ENCODE results near the gene HRH1. TPM values are rescaled to one million over a fixed set of nuclear protein-coding genes. Genes with fewer than 3 reads are reported as not detected.

Gene HRH1
- total RNA-seq, 4 donors from 2014 or later, result 2.0 to 9.7 (median 8.0) TPM

GRCh38 chr3:11167590-11167989, 13.3 kb downstream of the HRH1 start:
- peaks cover 0 to 4% (median 0%) of the 10 kb centered on the region in 4 donors for H3K4me1 ChIP-seq
- no peaks in the 10 kb centered on the region for H3K27me3 ChIP-seq
- no peaks in the 10 kb centered on the region for H3K9me3 ChIP-seq
- intact Hi-C loops (cut with DNase I; ENCODE audit: low total_unique reads) (no loop called here), in situ Hi-C loops (cut with MboI; ENCODE audit: low pct_ligation_motif_present in 1 of 4, low pct_unique_long_range_greater_than_20kb in 1 of 4, low sequenced_read_pairs in 3 of 4) (no loop called here)
- H3K27ac ChIP-seq, result no peak overlapping the region
- H3K4me3 ChIP-seq, result no peak overlapping the region
- H3K36me3 ChIP-seq, result no peaks in the 10 kb centered on the region
- TF ChIP-seq CTCF (IDR thresholded peaks at IDR 0.05), result no peak
- no peak for TF ChIP-seq POLR2AphosphoS5 (IDR thresholded peaks at IDR 0.05)
- no peak for TF ChIP-seq POLR2A (IDR thresholded peaks at IDR 0.05)
- no peak for TF ChIP-seq EP300 (IDR thresholded peaks at IDR 0.05; ENCODE audit: low read depth)
- DNase-seq, result no peak
- whole genome bisulfite sequencing, 2 donors (ENCODE audit: low coverage in 1 of 2), result 97% methylated on average over 3 of the region's 3 CpGs; no CpG with 5 or more reads in 1 of the 2 donors

GRCh38 chr3:11168406-11168805, 14.1 kb downstream of the HRH1 start:
- WGBS, 2 donors (ENCODE audit: low coverage in 1 of 2), result 97% methylated on average over 13 of the region's 13 CpGs; no CpG with 5 or more reads in 1 of the 2 donors
- in situ Hi-C loops (cut with MboI; ENCODE audit: low pct_ligation_motif_present in 1 of 4, low pct_unique_long_range_greater_than_20kb in 1 of 4, low sequenced_read_pairs in 3 of 4), result no loop called here

GRCh38 chr3:11168881-11169805, 14.8 kb downstream of the HRH1 start:
- no peak for DNase-seq
- in situ Hi-C loops (cut with MboI; ENCODE audit: low pct_ligation_motif_present in 1 of 4, low pct_unique_long_range_greater_than_20kb in 1 of 4, low sequenced_read_pairs in 3 of 4), result no loop called here
- no peak overlapping the region for H3K27ac ChIP-seq
- H3K4me3 ChIP-seq, result no peak overlapping the region
- no peaks in the 10 kb centered on the region for H3K27me3 ChIP-seq
- TF ChIP-seq POLR2A (IDR thresholded peaks at IDR 0.05) (no peak), EP300 (IDR thresholded peaks at IDR 0.05; ENCODE audit: low read depth) (no peak), POLR2AphosphoS5 (IDR thresholded peaks at IDR 0.05) (no peak), CTCF (IDR thresholded peaks at IDR 0.05) (no peak)
- H3K4me1 ChIP-seq, result peaks cover 0 to 4% (median 0%) of the 10 kb centered on the region in 4 donors
- 77 to 100% methylated on average over 1 to 13 of the region's 13 CpGs for WGBS, 2 donors (ENCODE audit: low coverage in 1 of 2)
- no peaks in the 10 kb centered on the region for H3K36me3 ChIP-seq
- intact Hi-C loops (cut with DNase I; ENCODE audit: low total_unique reads), result no loop called here
- no peaks in the 10 kb centered on the region for H3K9me3 ChIP-seq

More at GRCh38 chr3:11168406-11168805, 14.1 kb downstream of the HRH1 start:
- DNase-seq, result no peak
- Histone ChIP-seq H3K27ac (no peak overlapping the region), H3K27me3 (no peaks in the 10 kb centered on the region), H3K9me3 (no peaks in the 10 kb centered on the region), H3K4me1 (peaks cover 0 to 4% (median 0%) of the 10 kb centered on the region in 4 donors), H3K36me3 (no peaks in the 10 kb centered on the region), H3K4me3 (no peak overlapping the region)
- TF ChIP-seq EP300 (IDR thresholded peaks at IDR 0.05; ENCODE audit: low read depth) (no peak), POLR2AphosphoS5 (IDR thresholded peaks at IDR 0.05) (no peak), CTCF (IDR thresholded peaks at IDR 0.05) (no peak), POLR2A (IDR thresholded peaks at IDR 0.05) (no peak)
- intact Hi-C loops (cut with DNase I; ENCODE audit: low total_unique reads), result no loop called here

GRCh38 chr3:11170052-11170770, 15.9 kb downstream of the HRH1 start:
- Histone ChIP-seq H3K4me3 (no peak overlapping the region), H3K27ac (no peak overlapping the region), H3K9me3 (no peaks in the 10 kb centered on the region), H3K27me3 (no peaks in the 10 kb centered on the region), H3K36me3 (no peaks in the 10 kb centered on the region), H3K4me1 (peaks cover 0 to 4% (median 0%) of the 10 kb centered on the region in 4 donors)
- TF ChIP-seq POLR2A (IDR thresholded peaks at IDR 0.05), result no peak
- TF ChIP-seq EP300 (IDR thresholded peaks at IDR 0.05; ENCODE audit: low read depth), result no peak
- no peak for TF ChIP-seq POLR2AphosphoS5 (IDR thresholded peaks at IDR 0.05)
- no peak for TF ChIP-seq CTCF (IDR thresholded peaks at IDR 0.05)
- DNase-seq, result no peak
- intact Hi-C loops (cut with DNase I; ENCODE audit: low total_unique reads) (no loop called here), in situ Hi-C loops (cut with MboI; ENCODE audit: low pct_ligation_motif_present in 1 of 4, low pct_unique_long_range_greater_than_20kb in 1 of 4, low sequenced_read_pairs in 3 of 4) (no loop called here)
- 77 to 83% methylated on average over 13 to 21 of the region's 21 CpGs for WGBS, 2 donors (ENCODE audit: low coverage in 1 of 2)
